GDM1 (cell line): ENCODE data around the gene EHBP1.

Experiments used
- DNase-seq: peaks from one replicate; lab custom pipeline; 2025; lab: John Stamatoyannopoulos, UW

The EHBP1 gene

GRCh38 chr2:62785216-62785615 lies 79.7 kb downstream of the EHBP1 start:
- DNase-seq = no peak

DNA sequence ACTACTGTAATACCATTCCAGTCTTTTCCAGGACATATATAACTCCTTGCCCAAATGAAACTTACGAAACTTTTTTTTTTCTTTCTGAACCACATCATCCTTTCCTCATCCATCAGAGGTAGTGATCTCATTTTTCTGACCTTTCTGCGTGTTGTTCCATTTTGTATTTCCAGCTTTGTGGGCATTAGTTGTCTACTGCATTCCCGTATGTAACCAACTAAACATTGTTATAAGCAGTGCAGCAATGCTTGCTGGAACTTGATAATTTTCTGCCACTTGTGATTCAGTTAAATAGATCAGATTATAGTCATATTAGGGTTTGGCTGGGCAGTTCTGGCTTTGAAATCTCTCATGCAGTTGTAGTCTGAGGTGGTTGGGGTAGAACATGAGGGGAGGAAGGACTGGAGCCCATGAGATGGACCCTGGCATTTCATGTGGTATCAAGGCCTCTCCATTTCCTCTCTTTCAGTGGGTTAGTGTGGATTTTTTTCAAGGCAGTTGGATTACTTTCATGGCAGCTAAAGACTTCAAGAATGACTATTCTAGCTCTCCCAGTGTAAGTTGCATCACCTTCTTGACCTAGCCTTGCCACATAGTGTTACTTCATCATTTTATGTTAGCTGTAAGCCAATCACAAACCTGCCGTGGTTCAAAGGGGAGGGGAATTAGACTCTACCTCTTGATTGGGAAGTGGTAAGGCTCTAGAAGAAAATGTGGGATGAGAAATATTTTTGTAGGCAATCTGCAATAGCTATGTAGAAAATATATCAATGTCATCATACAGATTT lies 80.5 kb downstream of the EHBP1 start:
- no peak for DNase-seq

DNA sequence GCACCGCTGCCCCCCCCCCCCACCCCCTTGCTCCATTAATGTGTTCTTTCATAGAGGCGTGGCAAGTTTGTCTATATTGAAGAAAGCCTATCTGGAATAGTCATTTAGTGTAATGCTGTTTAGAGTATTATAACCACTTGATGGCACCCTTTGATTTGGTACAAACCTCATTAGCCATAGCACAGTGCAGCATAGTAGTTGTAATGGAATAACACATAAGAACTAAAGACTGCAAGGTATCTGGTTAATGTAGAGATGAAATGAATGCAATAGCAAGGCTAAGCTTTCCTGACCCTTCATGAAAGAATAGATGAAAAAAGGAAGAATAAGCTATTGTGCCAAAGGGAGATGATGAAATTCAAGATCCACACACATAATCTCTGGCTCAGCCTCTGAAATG lies 81.9 kb downstream of the EHBP1 start:
- peak; percentile 24 for DNase-seq

DNA sequence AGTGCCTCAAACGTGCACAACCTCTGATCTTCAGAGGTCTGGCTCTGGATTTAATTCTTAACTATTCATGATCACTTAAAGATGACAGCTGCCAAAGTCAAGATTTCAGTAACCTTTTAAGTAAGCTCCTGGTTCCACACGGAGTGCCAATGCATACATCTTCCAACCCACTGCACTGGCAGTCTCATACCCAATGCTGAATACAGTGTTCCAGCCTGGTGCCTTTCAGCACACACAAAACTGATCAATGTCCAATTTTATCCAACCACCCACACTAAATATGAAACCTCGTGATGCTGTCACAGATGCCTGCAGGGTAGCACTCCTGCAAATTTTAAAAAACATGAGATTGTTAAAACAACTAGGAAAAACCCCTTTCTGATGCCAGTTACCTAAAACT lies 84.0 kb downstream of the EHBP1 start:
- DNase-seq = no peak

GRCh38 chr2:62789918-62790317 lies 84.4 kb downstream of the EHBP1 start:
- no peak for DNase-seq

DNA sequence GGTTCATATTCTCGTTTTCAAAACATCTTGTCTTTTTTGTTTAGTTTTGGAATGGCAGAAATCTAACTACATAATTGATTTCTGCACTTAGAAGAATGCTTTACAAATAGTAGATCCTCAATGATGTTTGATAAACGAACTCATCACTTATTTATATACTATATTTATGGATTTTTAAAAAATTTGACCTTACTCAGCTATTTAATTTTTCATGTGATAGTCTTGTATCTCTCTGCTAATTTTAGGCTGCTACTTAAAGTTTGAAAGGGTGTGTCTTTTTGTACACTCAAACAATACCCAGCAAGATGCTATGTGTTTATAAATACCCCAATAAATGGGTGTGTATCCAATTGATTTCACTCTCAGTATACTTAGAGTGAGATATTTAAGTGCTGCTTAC lies 86.9 kb downstream of the EHBP1 start:
- no peak for DNase-seq

DNA sequence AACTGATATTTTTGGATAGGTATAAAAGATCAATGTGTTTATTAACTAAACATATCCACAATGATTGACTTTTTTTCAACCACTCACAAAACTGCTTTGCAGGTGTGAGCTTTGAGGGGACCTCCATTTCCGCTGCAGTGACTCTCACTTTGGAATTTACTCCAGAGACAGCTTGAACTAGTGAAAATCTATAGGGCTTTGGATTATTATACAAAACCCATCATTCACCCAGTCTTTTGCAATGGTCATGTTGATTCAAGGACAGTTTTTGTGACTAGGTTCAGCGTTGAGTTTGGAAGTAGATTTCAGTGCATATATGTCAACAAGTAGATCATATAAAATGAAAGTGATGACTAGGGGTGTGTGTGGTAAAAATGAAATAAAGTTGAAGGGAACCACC lies 87.7 kb downstream of the EHBP1 start:
- no peak for DNase-seq

DNA sequence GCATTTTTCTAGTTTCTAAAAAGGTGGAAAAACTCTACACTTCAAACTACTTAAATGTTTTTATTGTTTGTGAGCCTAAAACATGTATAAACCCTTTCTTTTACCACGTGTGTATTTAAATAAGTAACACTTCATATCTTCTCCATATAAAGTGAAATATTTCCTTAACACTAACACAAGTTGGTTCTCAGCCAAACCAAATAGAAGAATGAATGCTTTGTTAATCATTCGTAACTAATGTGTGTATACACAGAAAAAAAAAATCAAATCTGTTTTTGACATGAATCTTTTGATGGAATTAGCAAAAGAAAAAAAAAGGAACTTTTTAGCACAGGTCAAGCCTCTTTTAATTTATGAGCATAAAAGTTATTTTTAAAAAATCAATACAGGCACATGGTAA lies 89.3 kb downstream of the EHBP1 start:
- DNase-seq = no peak

DNA sequence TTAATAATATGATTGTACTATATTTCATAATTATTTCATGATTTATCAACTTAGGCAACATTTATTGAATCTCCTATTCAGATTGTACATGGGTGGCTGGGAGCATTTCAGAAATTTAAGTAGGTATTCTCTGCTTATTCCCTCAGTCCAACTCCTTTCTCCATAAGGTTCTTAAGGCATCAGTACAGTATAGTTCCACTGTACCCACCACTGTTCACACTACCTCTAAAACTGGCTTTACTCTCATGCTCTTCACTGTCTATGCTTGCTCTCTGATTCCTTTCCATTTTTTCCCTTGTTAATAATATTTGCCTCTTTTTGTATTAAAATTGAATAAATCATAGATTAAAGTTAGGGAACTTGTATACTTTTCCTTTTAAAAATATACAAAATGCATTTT lies 89.8 kb downstream of the EHBP1 start:
- DNase-seq = no peak

GRCh38 chr2:62797107-62797506 lies 91.6 kb downstream of the EHBP1 start:
- no peak for DNase-seq

- no peak for DNase-seq
Measured at GRCh38 chr2:62800618-62801017, 95.1 kb downstream of the EHBP1 start.

- DNase-seq = no peak
Measured at GRCh38 chr2:62801110-62801509, 95.6 kb downstream of the EHBP1 start.

DNA sequence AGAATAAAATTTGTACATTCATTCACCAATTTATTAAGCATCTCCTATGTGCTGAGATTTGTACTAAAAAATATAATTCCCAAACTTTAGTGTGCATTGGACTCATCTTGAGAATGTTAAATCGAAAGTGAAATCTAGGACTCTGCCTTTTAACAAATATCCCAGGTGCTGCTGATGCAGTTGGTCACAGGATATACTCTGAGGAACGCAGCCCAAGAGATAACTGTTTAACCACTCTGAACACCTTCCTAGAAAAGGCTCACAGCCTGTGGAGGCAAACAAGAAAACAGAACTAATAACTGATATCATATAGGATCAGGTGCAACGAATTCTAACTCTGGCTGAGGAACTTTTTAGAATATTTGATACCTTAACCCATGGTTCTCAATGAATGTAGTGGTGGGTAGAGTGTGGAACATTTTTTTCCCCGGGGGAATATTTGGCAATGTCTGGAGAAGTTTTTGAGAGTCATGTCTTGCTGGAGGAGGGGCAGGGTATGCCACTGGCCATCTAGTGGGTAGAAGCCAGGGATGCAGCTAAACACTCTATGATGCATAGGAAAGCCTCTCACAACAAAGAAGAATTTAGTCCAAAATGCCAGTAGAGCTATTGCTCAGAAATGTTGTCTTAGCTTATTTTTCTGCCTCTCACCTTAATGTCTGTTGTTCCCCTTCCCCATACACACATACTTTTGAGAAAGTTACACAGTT lies 96.5 kb downstream of the EHBP1 start:
- no peak for DNase-seq

DNA sequence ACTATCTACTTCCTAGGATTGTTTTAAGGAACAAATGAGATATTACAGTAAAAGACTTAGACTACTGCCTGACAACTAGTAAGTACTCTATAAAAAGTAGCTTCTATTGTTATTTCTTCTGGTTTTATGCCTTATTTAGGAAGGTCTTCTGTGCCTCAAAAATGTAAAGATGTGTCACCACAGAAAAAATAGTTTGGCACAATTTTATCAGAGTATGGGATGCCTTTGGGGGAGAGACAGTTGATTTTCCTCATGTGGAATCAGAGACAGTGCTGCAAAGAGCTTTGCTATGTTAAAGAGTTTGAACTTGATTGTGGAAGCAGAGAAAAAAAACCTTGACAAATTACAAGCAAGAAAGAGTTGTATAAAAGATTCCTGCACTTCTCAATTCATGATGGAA lies 98.4 kb downstream of the EHBP1 start:
- DNase-seq = no peak

- no peak for DNase-seq
Measured at GRCh38 chr2:62806231-62806630, 100.7 kb downstream of the EHBP1 start.

GRCh38 chr2:62808554-62808953 lies 103.0 kb downstream of the EHBP1 start:
- DNase-seq = no peak

DNA sequence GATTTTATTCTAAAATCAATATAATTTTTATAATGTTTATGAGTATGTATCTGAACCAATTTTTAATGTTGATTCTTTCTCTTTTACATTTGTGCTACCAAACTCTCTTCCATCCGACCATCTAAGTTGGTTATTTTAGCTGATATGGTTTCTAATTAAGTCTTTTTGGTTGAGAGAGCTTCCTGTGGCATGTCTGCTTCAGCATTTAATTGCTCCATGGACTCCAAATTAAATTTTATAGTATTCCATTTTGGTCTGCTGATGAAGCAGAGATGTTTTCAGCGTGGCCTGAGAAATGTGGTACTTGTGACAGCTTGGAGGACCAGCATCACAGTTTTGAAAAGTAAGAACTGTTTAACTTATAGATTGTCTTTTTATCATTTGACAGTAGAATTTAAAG lies 105.6 kb downstream of the EHBP1 start:
- DNase-seq = no peak

DNA sequence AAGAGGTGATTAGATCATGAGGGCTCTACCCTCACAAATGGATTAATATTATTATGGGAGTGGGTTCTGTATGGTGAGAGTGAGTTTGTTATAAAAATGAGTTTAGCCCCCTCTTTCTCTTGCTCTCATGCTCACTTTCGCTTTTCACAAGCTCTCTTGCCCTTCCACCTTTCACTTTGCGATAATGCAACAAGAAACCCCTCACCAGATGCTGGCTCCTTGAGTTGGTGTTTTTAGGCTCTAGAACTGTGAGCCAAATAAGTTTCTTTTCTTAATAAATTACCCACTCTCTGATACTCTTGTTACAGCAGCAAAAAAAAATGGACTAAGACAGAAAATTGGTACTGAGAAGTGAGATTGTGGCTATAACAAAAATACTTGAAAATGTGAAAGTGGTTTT lies 106.5 kb downstream of the EHBP1 start:
- no peak for DNase-seq

DNA sequence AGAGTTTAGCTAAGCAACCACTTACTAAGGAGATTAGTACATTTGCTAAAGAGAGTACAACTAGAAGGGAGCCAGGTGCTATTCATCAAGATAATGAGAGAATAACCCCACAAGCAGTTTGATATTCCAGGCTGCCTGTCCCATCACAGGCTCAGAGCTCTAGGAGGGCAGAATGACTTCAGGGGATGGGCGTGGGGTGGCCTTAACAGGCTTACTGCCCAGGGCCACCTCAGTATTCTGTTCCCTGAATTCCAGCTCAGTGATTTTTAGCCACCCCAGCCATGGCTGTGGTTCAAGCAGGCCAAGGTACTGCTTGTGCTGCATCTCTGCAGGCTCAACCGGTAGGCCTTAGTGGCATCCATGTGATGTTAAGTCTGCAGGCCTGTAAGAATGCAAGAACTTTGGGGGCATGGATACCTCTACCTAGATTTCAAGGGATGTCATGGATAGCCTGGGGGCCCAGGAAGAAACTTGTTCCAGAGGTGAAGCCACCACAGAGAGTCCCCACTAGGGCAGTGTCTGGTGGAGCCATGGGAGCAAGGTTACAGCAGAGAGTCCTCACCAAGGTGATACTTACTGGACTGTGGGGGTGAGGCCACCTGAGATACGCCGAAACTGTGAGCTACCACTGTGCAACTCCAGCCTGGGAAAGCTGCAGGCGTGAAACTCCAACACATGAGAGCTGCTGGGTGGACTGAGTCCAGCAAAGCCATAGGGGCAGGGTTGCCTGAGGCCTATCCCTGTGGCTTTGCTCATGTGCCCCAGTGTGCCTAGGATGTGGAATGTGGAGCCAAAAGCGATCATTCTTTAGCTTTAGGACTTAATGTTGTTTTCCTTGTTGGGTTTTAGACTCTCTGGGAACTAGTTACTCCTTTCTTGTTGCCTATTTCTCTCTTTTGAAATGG lies 107.7 kb downstream of the EHBP1 start:
- DNase-seq = no peak

- DNase-seq = no peak
Measured at GRCh38 chr2:62814123-62814522, 108.6 kb downstream of the EHBP1 start.

DNA sequence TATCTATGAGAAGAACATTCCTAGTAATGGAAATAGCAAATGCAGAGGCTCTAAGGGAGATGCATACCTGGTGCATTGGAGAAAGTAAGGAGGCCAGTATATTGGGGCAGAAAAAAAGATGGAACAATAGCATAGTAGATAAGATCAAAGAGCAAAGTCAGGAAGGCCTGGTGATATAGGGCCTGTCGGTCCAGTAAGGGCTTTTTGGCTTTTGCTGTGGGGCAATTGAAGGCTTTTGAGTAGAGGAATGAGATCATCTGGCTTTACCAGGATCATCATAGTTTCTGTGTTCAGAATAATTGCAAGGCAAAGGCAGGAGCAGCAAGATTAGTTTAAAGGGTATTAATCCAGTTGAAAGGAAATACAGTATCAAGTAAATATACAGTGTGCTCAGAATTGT lies 111.8 kb downstream of the EHBP1 start:
- DNase-seq = no peak

DNA sequence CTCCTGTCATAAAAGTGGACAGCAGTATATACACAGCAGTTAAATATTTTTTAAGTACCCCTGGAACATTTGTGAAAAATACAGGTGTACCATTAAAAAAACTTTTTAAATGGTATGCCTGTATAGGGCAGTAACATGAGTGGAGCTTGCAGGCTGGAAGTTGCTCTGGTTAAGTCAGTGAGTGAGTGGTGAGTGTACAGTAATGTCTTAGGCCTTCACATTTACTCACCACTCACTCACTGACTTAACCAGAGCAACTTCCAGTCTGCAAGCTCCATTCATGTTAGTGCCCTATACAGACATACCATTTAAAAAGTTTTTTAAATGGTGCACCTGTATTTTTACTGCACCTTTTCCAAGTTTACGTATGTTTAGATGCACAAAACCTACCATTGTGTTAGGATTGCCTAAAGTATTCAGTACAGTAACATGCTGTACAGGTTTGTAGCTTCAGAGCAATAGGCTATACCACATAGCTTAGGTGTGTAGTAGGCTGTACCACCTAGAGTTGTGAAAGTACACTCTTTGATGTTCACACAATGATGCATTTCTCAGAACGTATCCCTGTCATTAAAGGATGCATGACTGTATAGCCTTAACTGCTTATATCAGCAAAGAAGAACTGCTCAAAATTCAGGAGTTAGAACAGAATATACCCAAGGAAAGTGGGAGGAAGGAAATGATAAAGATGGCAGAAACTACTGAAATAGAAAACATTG lies 112.6 kb downstream of the EHBP1 start:
- no peak for DNase-seq
